ENCODE measurements around the gene PDZD7. TPM values are rescaled to one million over a fixed set of nuclear protein-coding genes. Genes with fewer than 3 reads are reported as not detected.

The PDZD7 gene
- total RNA-seq, 1 experiment from 2014 or later: 6.1 TPM

- Histone ChIP-seq H3K79me2 (ENCODE audit: insufficient read depth, low read length) (no peaks in the 10 kb centered on the region), H3K36me3 (ENCODE audit: control insufficient read depth in 1 of 2, insufficient read depth in 2 of 2, low read length in 2 of 2) (no peaks in the 10 kb centered on the region), H3K27ac (ENCODE audit: low read depth, low read length) (no peak overlapping the region), H3K4me2 (ENCODE audit: low read length) (no peak overlapping the region), H3K9ac (ENCODE audit: low read length) (no peak overlapping the region), H3K27me3 (ENCODE audit: insufficient read depth, low read length) (no peaks in the 10 kb centered on the region), H3K9me2 (ENCODE audit: insufficient read depth) (no peaks in the 10 kb centered on the region), H3K9me3 (ENCODE audit: control insufficient read depth in 1 of 2, insufficient read depth in 1 of 2, low read depth in 1 of 2, low read length in 2 of 2) (no peaks in the 10 kb centered on the region), H4K20me1 (ENCODE audit: insufficient read depth) (no peaks in the 10 kb centered on the region), H3K4me3 (replicated peaks in 1 of 2; ENCODE audit: low read depth in 1 of 2, low read length in 2 of 2) (no peak overlapping the region), H3K4me1 (ENCODE audit: control insufficient read depth in 1 of 2, insufficient read depth in 2 of 2, low read length in 2 of 2) (peaks cover 0 to 13% of the 10 kb centered on the region in 2 experiments; a peak in 3 of 4 replicates), H2AFZ (ENCODE audit: low read depth, low read length, poor library complexity, severe bottlenecking) (no peak overlapping the region)
- no peak for ATAC-seq
- CTCF ChIA-PET: interaction anchor here (2.0 to 4.0 kb wide), 5 partner anchors 21 to 46 kb away, joined by 8 to 30 read pairs (median 19); partner anchors contain the start of gene LZTS2
- BruUV-seq (replicated peaks): no TSS peak
- RAD21 ChIA-PET (ENCODE audit: low non-redundant PET in 1 of 2, low total read pairs in 2 of 2, uncharacterized antibody in 2 of 2, unreplicated experiment in 2 of 2): interaction anchor here in 1 of 2 experiments (0.6 kb wide), 1 partner anchor 81 kb away, joined by 3 read pairs; no protein-coding TSS in a partner anchor
- TF ChIP-seq ZNF274 (IDR thresholded peaks at IDR 0.05; ENCODE audit: low read depth, low read length): no peak
- TF ChIP-seq EZH2phosphoT487 (IDR thresholded peaks at IDR 0.05; ENCODE audit: borderline replicate concordance): no peak
- TF ChIP-seq TCF7L2 (IDR thresholded peaks at IDR 0.05; ENCODE audit: borderline replicate concordance, extremely low read depth, insufficient read depth, insufficient read length): no peak
- no peak for TF ChIP-seq SIN3A (IDR thresholded peaks at IDR 0.05; ENCODE audit: low read depth)
- no peak for TF ChIP-seq CTCF (IDR thresholded peaks at IDR 0.05 in 2 of 3, conservative IDR thresholded peaks at IDR 0.05 in 1 of 3; ENCODE audit: borderline replicate concordance in 1 of 3, insufficient read depth in 1 of 3, low read depth in 2 of 3, low read length in 2 of 3)
- no peak for TF ChIP-seq CBX3 (IDR thresholded peaks at IDR 0.05; ENCODE audit: low read depth)
- no peak for TF ChIP-seq ZBTB33 (IDR thresholded peaks at IDR 0.05; ENCODE audit: extremely low read depth, insufficient replicate concordance, low read length)
- no peak for TF ChIP-seq ZFX (IDR thresholded peaks at IDR 0.05)
- TF ChIP-seq ELF1 (IDR thresholded peaks at IDR 0.05; ENCODE audit: borderline replicate concordance, low read depth): no peak
- no peak for TF ChIP-seq FOSL1 (IDR thresholded peaks at IDR 0.05; ENCODE audit: low read depth)
- no peak for TF ChIP-seq POLR2A (IDR thresholded peaks at IDR 0.05; ENCODE audit: borderline replicate concordance, extremely low read depth, insufficient read depth, insufficient read length)
- no peak for TF ChIP-seq SP1 (IDR thresholded peaks at IDR 0.05; ENCODE audit: low read depth)
- no peak for TF ChIP-seq YY1 (IDR thresholded peaks at IDR 0.05; ENCODE audit: extremely low read depth, insufficient replicate concordance, low read depth, low read length)
- TF ChIP-seq EZH2 (IDR thresholded peaks at IDR 0.05): no peak
- TF ChIP-seq ATF3 (IDR thresholded peaks at IDR 0.05): no peak
- no peak for TF ChIP-seq JUND (IDR thresholded peaks at IDR 0.05)
- TF ChIP-seq CEBPB (IDR thresholded peaks at IDR 0.05; ENCODE audit: low read depth): no peak
- intact Hi-C loops (cut with micrococcal nuclease): no loop called here
- POLR2A ChIA-PET: interaction anchor here (1.5 kb wide), 1 partner anchor 11 kb away, joined by 5 read pairs; no protein-coding TSS in a partner anchor
- no peak for DNase-seq (ENCODE audit: low read depth, low spot score)
These were observed 10.4 kb downstream of the PDZD7 start for GRCh38 chr10:101020427-101021075.
